Loucy (cell line): ENCODE results near the gene C16orf78.

Experiments used
- H2AFZ ChIP-seq: fragments of 200-600 bp; sonication (generic); 2 replicates; pipeline ENCODE4 v1.6.0; 2016; ENCODE audit warnings: antibody characterized with exemption, mild to moderate bottlenecking, low read length, moderate library complexity
- H3F3A ChIP-seq: fragments of 200-600 bp; 2 replicates; pipeline ENCODE4 v1.6.0; 2016; ENCODE audit warnings: antibody characterized with exemption, low read depth, mild to moderate bottlenecking
- H3K27me3 ChIP-seq: fragments of 200-600 bp; sonication (generic); 2 replicates; pipeline ENCODE4 v1.6.1; 2014; ENCODE audit warnings: low read length, mild to moderate bottlenecking; ENCODE audit not compliant: insufficient read depth, poor library complexity, severe bottlenecking
- H3K36me3 ChIP-seq: fragments of 200-600 bp; sonication (generic); 2 replicates; pipeline ENCODE4 v1.6.1; 2016; ENCODE audit warnings: low read length; ENCODE audit not compliant: insufficient read depth
- H3K4me1 ChIP-seq: fragments of 200-600 bp; sonication (generic); 2 replicates; pipeline ENCODE4 v1.5.1; 2014; ENCODE audit warnings: low read length, mild to moderate bottlenecking; ENCODE audit not compliant: insufficient read depth, poor library complexity, severe bottlenecking
- H3K4me2 ChIP-seq: fragments of 200-600 bp; sonication (generic); 2 replicates; pipeline ENCODE4 v1.6.0; 2014; ENCODE audit warnings: antibody characterized with exemption, low read length, low read depth, mild to moderate bottlenecking; ENCODE audit not compliant: poor library complexity, severe bottlenecking
- H3K4me3 ChIP-seq: fragments of 200-600 bp; sonication (generic); 2 replicates; pipeline ENCODE4 v1.5.1; 2014; ENCODE audit warnings: low read length, mild to moderate bottlenecking, mixed read lengths; ENCODE audit not compliant: poor library complexity, severe bottlenecking
- H3K79me2 ChIP-seq: fragments of 200-600 bp; sonication (generic); 2 replicates; pipeline ENCODE4 v1.6.1; 2014; ENCODE audit warnings: low read length; ENCODE audit not compliant: insufficient read depth
- H3K9ac ChIP-seq: fragments of 200-600 bp; sonication (generic); 2 replicates; pipeline ENCODE4 v1.6.0; 2014; ENCODE audit warnings: mild to moderate bottlenecking, low read depth, low read length, moderate library complexity; ENCODE audit not compliant: poor library complexity, severe bottlenecking
- H3K9me2 ChIP-seq: fragments of 200-600 bp; sonication (generic); replicated peaks from 2 replicates; pipeline ENCODE4 v1.6.1; 2016; ENCODE audit warnings: low read depth, low read length, mixed read lengths
- H3K9me3 ChIP-seq: fragments of 200-600 bp; sonication (generic); 2 replicates; pipeline ENCODE4 v1.6.1; 2014; ENCODE audit warnings: mild to moderate bottlenecking, antibody characterized with exemption, low read length, low read depth; ENCODE audit not compliant: insufficient read depth
- H4K20me1 ChIP-seq: fragments of 200-600 bp; sonication (generic); 2 replicates; pipeline ENCODE4 v1.6.0; 2014; ENCODE audit warnings: antibody characterized with exemption, low read length, mild to moderate bottlenecking; ENCODE audit not compliant: insufficient read depth, poor library complexity, severe bottlenecking
- EZH2phosphoT487 ChIP-seq: fragments of 200-600 bp; IDR thresholded peaks from 2 replicates; pipeline ENCODE4 v1.6.1; 2018; ENCODE audit warnings: antibody characterized with exemption, mild to moderate bottlenecking, moderate library complexity, borderline replicate concordance
- TF ChIP-seq, protein P1 (sequence below): fragments of 200-600 bp; sonication (generic); conservative IDR thresholded peaks from 2 replicates; pipeline ENCODE4 v1.5.1; 2014; ENCODE audit warnings: mild to moderate bottlenecking, antibody characterized with exemption, low read length

The C16orf78 gene

DNA sequence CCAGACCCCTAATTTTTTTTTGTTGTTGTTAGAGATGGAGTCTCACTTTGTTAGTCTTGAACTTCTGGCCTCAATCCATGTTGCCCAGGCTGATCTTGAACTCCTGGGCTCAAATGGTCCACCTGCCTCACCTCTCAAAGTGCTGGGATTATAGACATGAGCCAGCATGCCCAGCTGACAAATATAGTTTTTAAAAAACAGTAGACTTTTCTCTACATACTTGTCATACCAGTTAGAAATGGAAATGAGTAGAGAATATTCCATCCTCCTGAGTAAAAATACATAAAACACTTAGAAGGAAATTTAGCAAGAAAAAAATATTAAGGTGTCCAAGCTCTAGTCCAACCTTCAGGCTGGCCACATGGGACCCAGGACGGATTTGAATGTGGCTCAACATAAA, 21.4 kb downstream of the C16orf78 start:
- Histone ChIP-seq H3K4me1 (no peaks in the 10 kb centered on the region), H3K9me2 (no peaks in the 10 kb centered on the region), H3K79me2 (no peaks in the 10 kb centered on the region), H3K9ac (no peak overlapping the region), H3F3A (no peaks in the 10 kb centered on the region), H3K27me3 (no peaks in the 10 kb centered on the region), H4K20me1 (no peaks in the 10 kb centered on the region), H2AFZ (no peak overlapping the region), H3K4me3 (no peak overlapping the region), H3K4me2 (no peak overlapping the region), H3K9me3 (no peaks in the 10 kb centered on the region), H3K36me3 (no peaks in the 10 kb centered on the region)
- TF ChIP-seq, protein P1, sequence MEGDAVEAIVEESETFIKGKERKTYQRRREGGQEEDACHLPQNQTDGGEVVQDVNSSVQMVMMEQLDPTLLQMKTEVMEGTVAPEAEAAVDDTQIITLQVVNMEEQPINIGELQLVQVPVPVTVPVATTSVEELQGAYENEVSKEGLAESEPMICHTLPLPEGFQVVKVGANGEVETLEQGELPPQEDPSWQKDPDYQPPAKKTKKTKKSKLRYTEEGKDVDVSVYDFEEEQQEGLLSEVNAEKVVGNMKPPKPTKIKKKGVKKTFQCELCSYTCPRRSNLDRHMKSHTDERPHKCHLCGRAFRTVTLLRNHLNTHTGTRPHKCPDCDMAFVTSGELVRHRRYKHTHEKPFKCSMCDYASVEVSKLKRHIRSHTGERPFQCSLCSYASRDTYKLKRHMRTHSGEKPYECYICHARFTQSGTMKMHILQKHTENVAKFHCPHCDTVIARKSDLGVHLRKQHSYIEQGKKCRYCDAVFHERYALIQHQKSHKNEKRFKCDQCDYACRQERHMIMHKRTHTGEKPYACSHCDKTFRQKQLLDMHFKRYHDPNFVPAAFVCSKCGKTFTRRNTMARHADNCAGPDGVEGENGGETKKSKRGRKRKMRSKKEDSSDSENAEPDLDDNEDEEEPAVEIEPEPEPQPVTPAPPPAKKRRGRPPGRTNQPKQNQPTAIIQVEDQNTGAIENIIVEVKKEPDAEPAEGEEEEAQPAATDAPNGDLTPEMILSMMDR, result no peak
- TF ChIP-seq EZH2phosphoT487, result no peak

DNA sequence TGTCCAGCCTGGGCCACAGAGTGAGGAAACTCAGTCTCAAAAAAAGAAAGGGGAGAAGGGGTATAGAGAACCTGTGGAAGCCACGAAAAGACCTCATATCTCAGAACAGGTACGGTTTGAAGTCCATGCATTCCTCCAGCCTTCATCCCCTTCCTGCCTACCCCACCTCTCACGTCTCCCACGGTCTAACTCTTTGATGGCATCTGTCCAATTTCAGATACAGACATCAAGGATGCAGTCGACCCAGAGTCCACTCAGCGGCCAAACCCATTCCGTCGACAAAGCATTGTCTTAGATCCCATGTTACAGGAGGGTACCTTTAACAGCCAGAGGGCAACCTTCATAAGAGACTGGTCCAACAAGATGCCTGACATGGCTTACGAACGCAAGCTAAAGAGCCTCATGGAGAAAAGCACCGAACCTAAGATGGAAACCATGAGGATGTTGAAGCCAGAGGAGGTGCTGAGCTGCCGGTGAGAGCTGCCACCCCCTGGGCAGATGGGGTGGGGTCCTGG, 22.7 kb downstream of the C16orf78 start:
- H3K79me2 ChIP-seq, result no peaks in the 10 kb centered on the region
- no peak overlapping the region for H3K9ac ChIP-seq
- H3K4me2 ChIP-seq, result no peak overlapping the region
- no peaks in the 10 kb centered on the region for H3K27me3 ChIP-seq
- H3K4me3 ChIP-seq, result no peak overlapping the region
- H3K9me3 ChIP-seq, result no peaks in the 10 kb centered on the region
- H2AFZ ChIP-seq, result no peak overlapping the region
- no peaks in the 10 kb centered on the region for H3K9me2 ChIP-seq
- TF ChIP-seq EZH2phosphoT487, result no peak
- TF ChIP-seq, protein P1, result no peak
- H4K20me1 ChIP-seq, result no peaks in the 10 kb centered on the region
- H3F3A ChIP-seq, result no peaks in the 10 kb centered on the region
- H3K36me3 ChIP-seq, result no peaks in the 10 kb centered on the region
- H3K4me1 ChIP-seq, result no peaks in the 10 kb centered on the region

DNA sequence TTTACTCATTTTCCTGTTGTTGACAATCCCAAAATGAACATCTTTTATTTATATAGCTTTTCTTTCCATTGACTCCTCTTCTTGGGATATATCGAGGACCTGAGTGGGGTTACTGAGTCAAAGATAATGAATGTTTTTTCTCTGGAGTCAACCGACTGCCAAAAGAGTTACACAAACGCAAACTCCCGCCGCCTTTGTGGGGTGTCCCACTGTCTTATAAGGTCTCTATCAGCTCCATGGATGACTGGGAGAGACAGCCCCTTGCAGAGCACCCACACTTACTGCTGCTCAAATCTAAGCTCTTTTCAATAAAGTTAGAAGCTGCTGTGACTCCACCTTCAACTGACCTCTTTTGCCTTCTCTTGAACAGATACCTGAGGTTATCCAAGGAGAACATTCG, 25.2 kb downstream of the C16orf78 start:
- H3K4me3 ChIP-seq, result no peak overlapping the region
- H3K4me1 ChIP-seq, result no peaks in the 10 kb centered on the region
- H3K36me3 ChIP-seq, result no peaks in the 10 kb centered on the region
- no peaks in the 10 kb centered on the region for H3K79me2 ChIP-seq
- no peaks in the 10 kb centered on the region for H3K27me3 ChIP-seq
- no peak overlapping the region for H3K4me2 ChIP-seq
- H3F3A ChIP-seq, result no peaks in the 10 kb centered on the region
- no peaks in the 10 kb centered on the region for H3K9me2 ChIP-seq
- H4K20me1 ChIP-seq, result no peaks in the 10 kb centered on the region
- no peaks in the 10 kb centered on the region for H3K9me3 ChIP-seq
- no peak overlapping the region for H3K9ac ChIP-seq
- no peak for TF ChIP-seq EZH2phosphoT487
- TF ChIP-seq, protein P1, result no peak
- no peak overlapping the region for H2AFZ ChIP-seq
